Measurements from ENCODE around the gene BARX2.

BARX2 gene

GRCh38 chr11:129374081-129374992 is 1.3 kb upstream of the BARX2 start (continued):
- no peak for TF ChIP-seq ZNF555 (tag by site-specific recombination; conservative IDR thresholded peaks at IDR 0.05)
- TF ChIP-seq ZNF830 (tag by site-specific recombination; IDR thresholded peaks at IDR 0.05; ENCODE audit: low read depth) = no peak
- TF ChIP-seq ZNF626 (tag by site-specific recombination; IDR thresholded peaks at IDR 0.05) = no peak
- TF ChIP-seq ZNF335 (tag by site-specific recombination; conservative IDR thresholded peaks at IDR 0.05) = peak; percentile 93
- no peak for TF ChIP-seq ZNF16 (tag by site-specific recombination; IDR thresholded peaks at IDR 0.05; ENCODE audit: low read depth)
- TF ChIP-seq PRDM4 (tag by site-specific recombination; IDR thresholded peaks at IDR 0.05) = no peak
- TF ChIP-seq ZSCAN16 (tag by site-specific recombination; IDR thresholded peaks at IDR 0.05) = no peak
- no peak for TF ChIP-seq ZBTB7A (tag by site-specific recombination; IDR thresholded peaks at IDR 0.05; ENCODE audit: low read depth)
- TF ChIP-seq HOXA7 (CRISPR knock-in tag; IDR thresholded peaks at IDR 0.05; ENCODE audit: borderline replicate concordance) = no peak
- TF ChIP-seq ZBTB17 (tag by site-specific recombination; IDR thresholded peaks at IDR 0.05) = no peak
- no peak for TF ChIP-seq ZNF768 (tag by site-specific recombination; IDR thresholded peaks at IDR 0.05)
- no peak for TF ChIP-seq ZNF585B (tag by site-specific recombination; IDR thresholded peaks at IDR 0.05)
- TF ChIP-seq EGR2 (tag by site-specific recombination; IDR thresholded peaks at IDR 0.05; ENCODE audit: low read depth) = no peak
- peak; percentile 38; the same call in 1 of the 2 replicates for TF ChIP-seq ZBTB11 (tag by site-specific recombination; conservative IDR thresholded peaks at IDR 0.05; ENCODE audit: low read depth)
- no peak for TF ChIP-seq PBX3 (CRISPR knock-in tag; IDR thresholded peaks at IDR 0.05)
- TF ChIP-seq MEIS1 (CRISPR knock-in tag; IDR thresholded peaks at IDR 0.05; ENCODE audit: borderline replicate concordance) = no peak
- no peak for TF ChIP-seq ZNF366 (tag by site-specific recombination; conservative IDR thresholded peaks at IDR 0.05)
- no peak for TF ChIP-seq ZNF571 (tag by site-specific recombination; IDR thresholded peaks at IDR 0.05)
- no peak for TF ChIP-seq ZNF580 (tag by site-specific recombination; IDR thresholded peaks at IDR 0.05)
- TF ChIP-seq ZNF248 (tag by site-specific recombination; IDR thresholded peaks at IDR 0.05) = no peak
- TF ChIP-seq ZNF223 (tag by site-specific recombination; IDR thresholded peaks at IDR 0.05) = no peak
- 0 out of 2 replicates have a peak, but pooled peaks have one; percentile 13 for TF ChIP-seq KLF8 (tag by site-specific recombination; IDR thresholded peaks at IDR 0.05)
- no peak for TF ChIP-seq ZNF704 (tag by site-specific recombination; IDR thresholded peaks at IDR 0.05)
- no peak for TF ChIP-seq YY1 (tag by site-specific recombination; IDR thresholded peaks at IDR 0.05)
- no peak for TF ChIP-seq ZNF324 (tag by site-specific recombination; IDR thresholded peaks at IDR 0.05)
- no peak for TF ChIP-seq ZNF10 (tag by site-specific recombination; IDR thresholded peaks at IDR 0.05)
- TF ChIP-seq ZEB2 (tag by site-specific recombination; IDR thresholded peaks at IDR 0.05) = no peak
- no peak for TF ChIP-seq REPIN1 (tag by site-specific recombination; IDR thresholded peaks at IDR 0.05; ENCODE audit: low read depth)
- no peak for TF ChIP-seq ZNF416 (tag by site-specific recombination; IDR thresholded peaks at IDR 0.05)
- no peak for TF ChIP-seq ZNF311 (tag by site-specific recombination; IDR thresholded peaks at IDR 0.05; ENCODE audit: borderline replicate concordance)
- TF ChIP-seq ZNF645 (tag by site-specific recombination; IDR thresholded peaks at IDR 0.05) = no peak

Data from HEK293 (cell line).